Panc1 (cell line): ENCODE data around the gene PKMYT1. TPM values are rescaled to one million over a fixed set of nuclear protein-coding genes. Genes with fewer than 3 reads are reported as not detected.

Source experiments
- ATAC-seq: fragments of 200-7000 bp; cut with Tn5 transposase; 2 replicates; pipeline ENCODE4 v1.9.1; 2020; ENCODE audit warnings: mild to moderate bottlenecking, moderate library complexity
- BruUV-seq: library from RNA; stranded (reverse); fragments of 400-500 nt; replicated peaks from 2 replicates; lab custom pipeline; 2021; lab: Mats Ljungman, UMichigan
- CTCF ChIA-PET: fragments of 300-600 bp; sonication (Branson Sonifier 250); formaldehyde crosslinking; loops from one replicate; lab custom pipeline; 2022; ENCODE audit warnings: antibody characterized with exemption; lab: Charles Lee
- POLR2A ChIA-PET: fragments of 300-600 bp; sonication (Branson Sonifier 250); formaldehyde crosslinking; loops from one replicate; lab custom pipeline; 2022; ENCODE audit warnings: antibody characterized with exemption; lab: Charles Lee
- DNase-seq: peaks from one replicate; pipeline ENCODE4 v3.0.0-alpha.2; 2010; ENCODE audit warnings: low read depth, low spot score
- H3K27ac ChIP-seq: 2 replicates; pipeline ENCODE4 v1.5.1; 2011; ENCODE audit warnings: mild to moderate bottlenecking, low read length, inconsistent platforms
- H3K27me3 ChIP-seq: fragments of 200-500 bp; sonication (Bioruptor generic); 2 replicates; pipeline ENCODE4 v1.6.0; 2014; ENCODE audit warnings: low read length, inconsistent platforms; ENCODE audit not compliant: control insufficient read depth, insufficient read depth
- H3K36me3 ChIP-seq: fragments of 200-500 bp; sonication (Bioruptor generic); 2 replicates; pipeline ENCODE4 v1.5.1; 2014; ENCODE audit warnings: inconsistent platforms, mild to moderate bottlenecking, low read length, moderate library complexity; ENCODE audit not compliant: control insufficient read depth, insufficient read depth
- H3K4me1 ChIP-seq: 2 replicates; pipeline ENCODE4 v1.5.1; 2011; ENCODE audit warnings: inconsistent platforms, mild to moderate bottlenecking, low read length, moderate library complexity; ENCODE audit not compliant: control insufficient read depth, insufficient read depth
- H3K4me3 ChIP-seq, 2 experiments: 2 replicates each; pipeline ENCODE4 v1.5.1; 2011 to 2012; ENCODE audit warnings: low read depth in 2 of 2, low read length in 2 of 2, mild to moderate bottlenecking in 2 of 2, inconsistent platforms in 1 of 2, moderate library complexity in 1 of 2
- H3K9me3 ChIP-seq: fragments of 200-500 bp; sonication (Bioruptor generic); 2 replicates; pipeline ENCODE4 v1.5.1; 2014; ENCODE audit warnings: low read depth, mild to moderate bottlenecking, inconsistent platforms, low read length, moderate library complexity; ENCODE audit not compliant: control insufficient read depth, insufficient read depth
- CTCF ChIP-seq: fragments of 450-650 bp; IDR thresholded peaks from 2 replicates; pipeline ENCODE4 v1.5.1; 2017; ENCODE audit warnings: mild to moderate bottlenecking
- POLR2AphosphoS5 ChIP-seq: IDR thresholded peaks from 2 replicates; pipeline ENCODE4 v1.6.1; 2012; ENCODE audit warnings: mild to moderate bottlenecking, low read depth, low read length, moderate library complexity
- REST ChIP-seq, 2 experiments: IDR thresholded peaks; 2 replicates each; pipeline ENCODE4 v1.6.1; 2011 to 2012; ENCODE audit warnings: low read depth in 2 of 2, control low read depth in 1 of 2, low read length in 1 of 2, mild to moderate bottlenecking in 1 of 2, moderate library complexity in 1 of 2; ENCODE audit not compliant: insufficient read depth in 1 of 2
- SIN3A ChIP-seq: IDR thresholded peaks from 2 replicates; pipeline ENCODE4 v1.6.1; 2012; ENCODE audit warnings: low read depth, mild to moderate bottlenecking, low read length, moderate library complexity, borderline replicate concordance; ENCODE audit not compliant: insufficient read depth
- TCF7L2 ChIP-seq: IDR thresholded peaks from 2 replicates; pipeline ENCODE4 v1.6.1; 2011; ENCODE audit warnings: mild to moderate bottlenecking, low read depth, low read length, inconsistent platforms
- in situ Hi-C: cut with HindIII; loops from 2 replicates; pipeline ENCODE4 v1.10.0; 2016; ENCODE audit warnings: low sequenced_read_pairs, low pct_unique_long_range_greater_than_20kb
- intact Hi-C: fragments of 100-400 bp; cut with micrococcal nuclease; formaldehyde crosslinking; loops from one replicate; pipeline ENCODE4 v1.10.0; 2022; ENCODE audit not compliant: unreplicated experiment
- total RNA-seq: library from RNA; stranded (reverse); gene quantifications from one replicate; pipeline ENCODE4 v1.2.1, GENCODE V29; 2021; ENCODE audit not compliant: unreplicated experiment

Gene PKMYT1
- total RNA-seq, 1 experiment from 2014 or later = 105 TPM

GRCh38 chr16:3021449-3022207 is 41.4 kb upstream of the PKMYT1 start:
- peak overlapping the region; percentile 94 to 95 for H3K4me3 ChIP-seq
- peak overlapping the region; percentile 99 for H3K27ac ChIP-seq
- in situ Hi-C loops (no loop called here), intact Hi-C loops (no loop called here)
- POLR2A ChIA-PET = interaction anchor here (0.6 kb wide), 1 partner anchor 21 kb away, joined by 5 read pairs; no protein-coding TSS in a partner anchor
- BruUV-seq = TSS peak; percentile 88
- H3K27me3 ChIP-seq = no peaks in the 10 kb centered on the region
- CTCF ChIA-PET = no interaction called here
- peak; percentile 45 for ATAC-seq
- TF ChIP-seq SIN3A (0 out of 2 replicates have a peak, but pooled peaks have one; percentile 14), POLR2AphosphoS5 (peak; percentile 5; the same call in 1 of the 2 replicates), TCF7L2 (no peak), CTCF (peak; percentile 63), REST (IDR thresholded peaks at IDR 0.05; ENCODE audit: insufficient read depth in 1 of 2, low read depth in 2 of 2, low read length in 1 of 2) (no peak)
- peak; percentile 68 for DNase-seq
- no peaks in the 10 kb centered on the region for H3K9me3 ChIP-seq
- peaks cover 16% of the 10 kb centered on the region for H3K4me1 ChIP-seq
- peaks cover 9% of the 10 kb centered on the region for H3K36me3 ChIP-seq

- DNase-seq = peak; percentile 69
- in situ Hi-C loops = no loop called here
- no TSS peak for BruUV-seq
These were observed 40.6 kb upstream of the PKMYT1 start for GRCh38 chr16:3020604-3021448.

More at GRCh38 chr16:3020604-3021448, 40.6 kb upstream of the PKMYT1 start:
- no peaks in the 10 kb centered on the region for H3K27me3 ChIP-seq
- TF ChIP-seq REST (IDR thresholded peaks at IDR 0.05; ENCODE audit: insufficient read depth in 1 of 2, low read depth in 2 of 2, low read length in 1 of 2) = no peak
- TF ChIP-seq POLR2AphosphoS5 = peak; percentile 46
- TF ChIP-seq SIN3A = peak; percentile 63; the same call in 1 of the 2 replicates
- TF ChIP-seq CTCF = no peak
- no peak for TF ChIP-seq TCF7L2
- peak overlapping the region; percentile 99 for H3K27ac ChIP-seq
- intact Hi-C loops = no loop called here
- ChIA-PET POLR2A (interaction anchor here (0.6 kb wide), 2 partner anchors 20 to 1135 kb away, joined by 5 to 10 read pairs; no protein-coding TSS in a partner anchor), CTCF (interaction anchor here (0.5 to 1.2 kb wide), 3 partner anchors 8 to 246 kb away, joined by 3 to 5 read pairs (median 5); no protein-coding TSS in a partner anchor)
- peaks cover 9% of the 10 kb centered on the region for H3K36me3 ChIP-seq
- H3K9me3 ChIP-seq = no peaks in the 10 kb centered on the region
- peak; percentile 26 for ATAC-seq
- H3K4me1 ChIP-seq = peaks cover 16% of the 10 kb centered on the region
- peak overlapping the region; percentile 94 to 95 for H3K4me3 ChIP-seq
